Astrocyte (in vitro differentiated cells and primary cell): ENCODE results near the gene HMGB4. TPM values are rescaled to one million over a fixed set of nuclear protein-coding genes. Genes with fewer than 3 reads are reported as not detected.

ENCODE experiments used
- DNase-seq: peaks from one replicate; pipeline ENCODE4 v3.0.0-alpha.2; 2010; ENCODE audit warnings: low read depth
- FAIRE-seq: peaks from 2 replicates; lab custom pipeline; 2011; peaks lifted over from hg19 to GRCh38; lab: Jason Lieb, UNC
- H2AFZ ChIP-seq: 2 replicates; pipeline ENCODE4 v1.6.0; 2012; ENCODE audit warnings: low read depth, low read length, inconsistent platforms
- H3K27ac ChIP-seq: 2 replicates; pipeline ENCODE4 v1.5.1; 2011; ENCODE audit warnings: low read depth, low read length, inconsistent platforms
- H3K27me3 ChIP-seq: 2 replicates; pipeline ENCODE4 v1.6.0; 2011; ENCODE audit warnings: low read length, inconsistent platforms; ENCODE audit not compliant: insufficient read depth
- H3K36me3 ChIP-seq: 2 replicates; pipeline ENCODE4 v1.5.1; 2011; ENCODE audit warnings: low read length, inconsistent platforms; ENCODE audit not compliant: insufficient read depth
- H3K4me1 ChIP-seq: 2 replicates; pipeline ENCODE4 v1.5.1; 2011; ENCODE audit warnings: low read length, inconsistent platforms; ENCODE audit not compliant: insufficient read depth
- H3K4me2 ChIP-seq: 2 replicates; pipeline ENCODE4 v1.6.0; 2012; ENCODE audit warnings: low read length, inconsistent platforms
- H3K4me3 ChIP-seq: 2 replicates; pipeline ENCODE4 v1.5.1; 2011; ENCODE audit warnings: low read depth, mild to moderate bottlenecking, low read length, inconsistent platforms; ENCODE audit not compliant: insufficient read depth
- H3K79me2 ChIP-seq: 2 replicates; pipeline ENCODE4 v1.6.0; 2012; ENCODE audit warnings: mild to moderate bottlenecking, low read length, inconsistent platforms; ENCODE audit not compliant: insufficient read depth
- H3K9ac ChIP-seq: 2 replicates; pipeline ENCODE4 v1.6.0; 2012; ENCODE audit warnings: mild to moderate bottlenecking, low read length, inconsistent platforms
- H3K9me3 ChIP-seq: 2 replicates; pipeline ENCODE4 v1.5.1; 2012; ENCODE audit warnings: low read depth, mild to moderate bottlenecking, low read length, inconsistent platforms; ENCODE audit not compliant: insufficient read depth
- H4K20me1 ChIP-seq: 2 replicates; pipeline ENCODE4 v1.6.0; 2012; ENCODE audit warnings: low read length, inconsistent platforms; ENCODE audit not compliant: insufficient read depth
- H3K27ac Mint-ChIP-seq: one replicate; pipeline ENCODE4 v1.8.0; 2021; ENCODE audit warnings: mild to moderate bottlenecking, mixed read lengths; ENCODE audit not compliant: unreplicated experiment
- H3K27me3 Mint-ChIP-seq: one replicate; pipeline ENCODE4 v1.8.0; 2021; ENCODE audit warnings: low read depth, mixed read lengths; ENCODE audit not compliant: unreplicated experiment
- H3K36me3 Mint-ChIP-seq: one replicate; pipeline ENCODE4 v1.8.0; 2021; ENCODE audit warnings: low read depth, mixed read lengths; ENCODE audit not compliant: unreplicated experiment
- H3K4me1 Mint-ChIP-seq: one replicate; pipeline ENCODE4 v1.8.0; 2021; ENCODE audit warnings: low read depth, mixed read lengths; ENCODE audit not compliant: unreplicated experiment
- H3K4me3 Mint-ChIP-seq: one replicate; pipeline ENCODE4 v1.8.0; 2021; ENCODE audit warnings: mild to moderate bottlenecking, moderate library complexity, mixed read lengths; ENCODE audit not compliant: unreplicated experiment
- H3K9me3 Mint-ChIP-seq: one replicate; pipeline ENCODE4 v1.8.0; 2021; ENCODE audit warnings: mild to moderate bottlenecking, mixed read lengths; ENCODE audit not compliant: unreplicated experiment
- EZH2 ChIP-seq: IDR thresholded peaks from 2 replicates; pipeline ENCODE4 v1.6.1; 2012; ENCODE audit warnings: mild to moderate bottlenecking, low read length, inconsistent platforms; ENCODE audit not compliant: insufficient read depth
- total RNA-seq: library from RNA; stranded (reverse); gene quantifications from 2 replicates; pipeline ENCODE4 v1.2.1, GENCODE V29; 2021
- TF ChIP-seq, protein P1 (sequence below): IDR thresholded peaks from 2 replicates; pipeline ENCODE4 v1.5.1; 2011; ENCODE audit warnings: low read depth, mild to moderate bottlenecking, inconsistent platforms, low read length, moderate library complexity; ENCODE audit not compliant: insufficient read depth

Gene HMGB4
- total RNA-seq, 1 donor from 2014 or later = not detected

GRCh38 chr1:33841494-33841893, 22.4 kb upstream of the HMGB4 start:
- peaks cover 7% of the 10 kb centered on the region for H3K9me3 Mint-ChIP-seq
- no peak overlapping the region for H3K4me3 ChIP-seq
- peak; percentile 12 for DNase-seq
- no peak overlapping the region for H3K27ac ChIP-seq
- H3K4me2 ChIP-seq = no peak overlapping the region
- no peaks in the 10 kb centered on the region for H3K4me1 ChIP-seq
- no peak overlapping the region for H3K4me3 Mint-ChIP-seq
- TF ChIP-seq EZH2 = no peak
- TF ChIP-seq, protein P1, sequence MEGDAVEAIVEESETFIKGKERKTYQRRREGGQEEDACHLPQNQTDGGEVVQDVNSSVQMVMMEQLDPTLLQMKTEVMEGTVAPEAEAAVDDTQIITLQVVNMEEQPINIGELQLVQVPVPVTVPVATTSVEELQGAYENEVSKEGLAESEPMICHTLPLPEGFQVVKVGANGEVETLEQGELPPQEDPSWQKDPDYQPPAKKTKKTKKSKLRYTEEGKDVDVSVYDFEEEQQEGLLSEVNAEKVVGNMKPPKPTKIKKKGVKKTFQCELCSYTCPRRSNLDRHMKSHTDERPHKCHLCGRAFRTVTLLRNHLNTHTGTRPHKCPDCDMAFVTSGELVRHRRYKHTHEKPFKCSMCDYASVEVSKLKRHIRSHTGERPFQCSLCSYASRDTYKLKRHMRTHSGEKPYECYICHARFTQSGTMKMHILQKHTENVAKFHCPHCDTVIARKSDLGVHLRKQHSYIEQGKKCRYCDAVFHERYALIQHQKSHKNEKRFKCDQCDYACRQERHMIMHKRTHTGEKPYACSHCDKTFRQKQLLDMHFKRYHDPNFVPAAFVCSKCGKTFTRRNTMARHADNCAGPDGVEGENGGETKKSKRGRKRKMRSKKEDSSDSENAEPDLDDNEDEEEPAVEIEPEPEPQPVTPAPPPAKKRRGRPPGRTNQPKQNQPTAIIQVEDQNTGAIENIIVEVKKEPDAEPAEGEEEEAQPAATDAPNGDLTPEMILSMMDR = no peak
- FAIRE-seq = no peak
- H3K27me3 ChIP-seq = no peaks in the 10 kb centered on the region
- no peak overlapping the region for H3K27ac Mint-ChIP-seq
- no peak overlapping the region for H2AFZ ChIP-seq
- H3K36me3 Mint-ChIP-seq = peaks cover 22% of the 10 kb centered on the region
- H4K20me1 ChIP-seq = peaks cover 10% of the 10 kb centered on the region
- H3K27me3 Mint-ChIP-seq = peaks cover 2% of the 10 kb centered on the region
- peaks cover 4% of the 10 kb centered on the region for H3K4me1 Mint-ChIP-seq
- H3K36me3 ChIP-seq = no peaks in the 10 kb centered on the region
- no peaks in the 10 kb centered on the region for H3K79me2 ChIP-seq
- no peak overlapping the region for H3K9ac ChIP-seq
- no peaks in the 10 kb centered on the region for H3K9me3 ChIP-seq

- H3K9ac ChIP-seq = no peak overlapping the region
- H3K9me3 Mint-ChIP-seq = no peaks in the 10 kb centered on the region
- peaks cover 13% of the 10 kb centered on the region for H3K36me3 Mint-ChIP-seq
- FAIRE-seq (no peak), DNase-seq (no peak)
- no peak overlapping the region for H3K4me3 ChIP-seq
- H2AFZ ChIP-seq = no peak overlapping the region
- H3K27me3 ChIP-seq = no peaks in the 10 kb centered on the region
- no peak for TF ChIP-seq EZH2
- TF ChIP-seq, protein P1 = no peak
- no peak overlapping the region for H3K27ac ChIP-seq
- H3K4me1 Mint-ChIP-seq = no peaks in the 10 kb centered on the region
- H3K79me2 ChIP-seq = no peaks in the 10 kb centered on the region
- H3K27me3 Mint-ChIP-seq = peaks cover 2% of the 10 kb centered on the region
- H4K20me1 ChIP-seq = peaks cover 10% of the 10 kb centered on the region
- H3K9me3 ChIP-seq = no peaks in the 10 kb centered on the region
- H3K4me2 ChIP-seq = no peak overlapping the region
- no peak overlapping the region for H3K4me3 Mint-ChIP-seq
- H3K36me3 ChIP-seq = no peaks in the 10 kb centered on the region
- no peaks in the 10 kb centered on the region for H3K4me1 ChIP-seq
- H3K27ac Mint-ChIP-seq = no peak overlapping the region
Observed at GRCh38 chr1:33842348-33842747, 21.5 kb upstream of the HMGB4 start.

GRCh38 chr1:33844166-33844565, 19.7 kb upstream of the HMGB4 start:
- H3K27me3 ChIP-seq = no peaks in the 10 kb centered on the region
- H3K4me2 ChIP-seq = no peak overlapping the region
- H2AFZ ChIP-seq = no peak overlapping the region
- Mint-ChIP-seq H3K9me3 (no peaks in the 10 kb centered on the region), H3K27me3 (peaks cover 2% of the 10 kb centered on the region), H3K4me3 (no peak overlapping the region), H3K36me3 (peaks cover 5% of the 10 kb centered on the region), H3K4me1 (no peaks in the 10 kb centered on the region), H3K27ac (no peak overlapping the region)
- H3K79me2 ChIP-seq = no peaks in the 10 kb centered on the region
- no peaks in the 10 kb centered on the region for H3K36me3 ChIP-seq
- H3K27ac ChIP-seq = no peak overlapping the region
- FAIRE-seq = no peak
- peaks cover 20% of the 10 kb centered on the region for H4K20me1 ChIP-seq
- H3K4me3 ChIP-seq = no peak overlapping the region
- no peak for DNase-seq
- no peak overlapping the region for H3K9ac ChIP-seq
- H3K9me3 ChIP-seq = no peaks in the 10 kb centered on the region
- no peaks in the 10 kb centered on the region for H3K4me1 ChIP-seq
- TF ChIP-seq EZH2 = no peak
- TF ChIP-seq, protein P1 = no peak
